Left hindlimb (tissue), 1 donor: ENCODE measurements around the gene RGL1.
A peak's percentile ranks its signal among the peaks of the same experiment; 100 is the strongest.

Experiments
- DNase-seq: peaks from one replicate; pipeline ENCODE4 v3.0.0-alpha.2; 2018

The RGL1 gene

DNA sequence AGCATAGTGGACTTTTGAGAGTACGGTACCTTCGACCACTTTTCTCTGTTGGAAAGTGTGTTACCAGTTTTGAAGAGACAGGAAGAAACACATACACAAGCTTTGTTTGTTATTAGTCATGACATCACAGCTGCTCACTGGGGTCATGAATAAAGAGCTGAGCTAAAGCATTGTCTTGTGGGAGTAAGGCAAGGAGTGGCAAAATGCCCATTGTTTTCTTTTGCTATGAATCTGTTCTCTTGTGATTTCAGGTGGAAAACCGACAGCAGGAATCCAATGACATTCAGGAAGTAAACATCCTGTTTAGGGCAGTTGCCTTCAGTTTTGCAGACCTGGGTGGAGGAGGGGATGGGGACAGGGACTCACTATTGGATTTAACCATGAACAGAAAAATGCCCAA lies 66.2 kb downstream of the RGL1 start:
- no peak for DNase-seq

DNA sequence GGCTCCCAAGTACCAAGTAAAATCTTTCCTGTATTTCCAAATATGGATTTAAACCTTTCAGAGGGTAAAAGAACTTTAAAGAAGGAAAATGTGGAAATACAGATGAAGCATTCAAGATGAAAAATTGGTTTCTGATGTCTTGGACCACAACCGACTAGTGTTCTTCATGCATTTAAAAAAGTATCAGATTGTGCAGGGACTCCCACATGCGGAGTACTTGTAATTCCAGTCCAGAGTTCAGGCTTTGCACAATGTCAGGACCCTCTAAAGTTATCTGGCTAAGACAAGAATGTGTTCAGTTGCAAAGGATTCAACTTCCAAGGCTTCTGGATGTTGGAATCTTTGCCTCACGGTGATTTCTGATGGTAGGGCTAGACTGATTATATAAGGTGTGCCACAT lies 66.7 kb downstream of the RGL1 start:
- no peak for DNase-seq

DNA sequence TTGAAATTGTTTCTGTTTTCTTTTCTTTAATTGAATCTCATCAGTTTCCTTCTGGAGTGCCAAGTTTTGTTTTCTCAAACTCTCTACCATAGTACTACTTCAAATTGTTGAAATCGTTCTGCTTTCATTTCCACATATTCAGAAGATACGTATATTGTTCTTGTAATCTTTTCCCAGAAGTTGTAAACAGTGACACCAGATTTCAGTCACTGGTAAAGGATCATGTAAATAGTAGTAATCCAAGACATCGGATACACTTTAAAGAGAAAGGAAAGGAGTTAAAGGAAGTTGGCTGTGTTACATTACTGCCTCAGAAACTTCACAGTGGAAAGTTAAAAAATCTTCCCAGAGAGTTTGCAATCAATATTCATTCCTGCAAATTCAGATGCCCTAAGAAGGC lies 67.5 kb downstream of the RGL1 start:
- DNase-seq = no peak

DNA sequence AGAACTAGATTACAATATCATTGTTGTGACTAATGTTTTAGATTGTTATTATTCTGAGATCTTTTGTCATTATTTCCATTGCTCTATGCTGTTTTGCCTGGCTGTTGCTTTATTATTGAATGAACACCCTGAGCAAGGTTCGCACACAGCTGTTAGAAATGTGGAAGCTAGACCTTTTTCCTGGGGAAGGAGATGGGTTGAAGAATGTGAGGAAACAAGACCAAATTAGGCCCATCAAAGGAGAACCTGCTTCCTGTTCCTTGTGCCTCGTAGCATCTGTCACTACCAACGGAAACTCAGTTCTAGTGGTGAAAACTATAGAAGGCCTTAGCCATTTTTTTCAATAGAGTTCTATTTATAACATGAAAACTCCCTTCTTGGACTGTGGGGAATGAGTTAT lies 68.7 kb downstream of the RGL1 start:
- no peak for DNase-seq

DNA sequence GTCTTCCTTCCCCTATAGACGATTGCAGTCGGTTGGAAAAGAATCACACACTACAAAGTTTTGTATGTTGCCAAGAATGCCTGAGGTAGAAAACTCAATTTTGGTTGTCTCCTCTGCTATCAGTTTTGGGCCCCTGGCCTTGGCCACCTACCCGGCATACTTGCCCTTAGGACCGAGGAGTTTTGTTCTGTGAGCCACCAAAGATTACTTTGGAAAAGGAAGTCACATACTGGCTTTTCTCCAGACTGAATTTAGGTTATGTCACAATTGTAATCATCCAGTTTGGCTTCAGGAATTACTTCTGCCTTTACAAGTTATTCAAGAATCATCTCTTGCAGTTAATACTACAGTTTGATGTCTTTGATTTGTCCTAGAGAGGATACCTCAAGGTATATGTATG lies 71.4 kb downstream of the RGL1 start:
- DNase-seq = no peak

DNA sequence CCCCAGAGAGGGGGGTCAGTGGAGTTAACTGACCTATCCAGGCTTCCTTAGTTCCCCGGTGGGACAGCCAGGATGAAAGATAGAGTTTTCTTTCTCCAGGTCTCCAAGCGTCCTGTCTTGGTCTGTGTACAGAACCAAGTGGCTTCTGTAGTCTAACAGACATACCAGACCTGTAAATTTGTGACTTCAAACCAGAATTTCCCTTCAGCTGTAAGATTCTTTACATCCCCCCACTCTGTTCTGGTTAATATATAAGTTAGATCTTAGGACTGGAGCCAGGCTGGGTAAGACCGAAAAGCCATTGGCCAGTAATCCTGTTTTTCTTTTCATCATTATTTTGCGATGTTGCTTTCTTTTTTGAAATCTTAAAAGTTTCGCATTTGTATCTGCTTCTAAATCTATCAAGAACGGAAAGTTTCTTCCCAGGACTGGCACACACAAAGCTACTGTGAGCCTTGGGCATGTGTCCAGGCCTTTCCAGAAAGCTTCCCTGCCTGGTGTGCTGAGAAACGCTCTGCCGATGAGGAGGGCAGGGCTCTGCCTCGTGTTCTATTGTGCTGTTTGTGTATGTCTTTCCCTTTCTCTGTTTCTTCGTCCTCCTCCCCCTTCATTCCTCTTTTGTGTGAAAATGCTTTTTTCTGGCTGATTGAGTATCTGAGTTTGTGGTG lies 72.3 kb downstream of the RGL1 start:
- DNase-seq = peak; percentile 69

DNA sequence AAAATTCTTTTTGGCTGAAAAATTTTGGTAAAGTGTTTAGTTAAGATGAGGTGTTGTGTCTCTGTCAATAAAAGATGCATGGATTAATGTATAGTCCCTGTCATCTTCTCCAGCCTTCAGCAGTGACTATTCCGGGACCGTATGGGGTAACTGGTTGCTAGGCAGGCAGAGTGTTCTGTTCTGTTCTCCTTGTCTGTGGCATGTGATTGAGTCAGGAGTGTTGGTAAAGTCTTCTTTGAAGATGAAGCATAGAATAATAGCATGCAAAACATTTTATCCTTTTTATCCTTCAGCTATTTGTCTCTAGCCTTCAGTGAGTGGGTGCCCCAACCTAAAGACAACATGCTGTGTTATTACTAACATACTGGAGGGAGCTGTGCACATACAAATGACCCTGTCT lies 74.6 kb downstream of the RGL1 start:
- no peak for DNase-seq

DNA sequence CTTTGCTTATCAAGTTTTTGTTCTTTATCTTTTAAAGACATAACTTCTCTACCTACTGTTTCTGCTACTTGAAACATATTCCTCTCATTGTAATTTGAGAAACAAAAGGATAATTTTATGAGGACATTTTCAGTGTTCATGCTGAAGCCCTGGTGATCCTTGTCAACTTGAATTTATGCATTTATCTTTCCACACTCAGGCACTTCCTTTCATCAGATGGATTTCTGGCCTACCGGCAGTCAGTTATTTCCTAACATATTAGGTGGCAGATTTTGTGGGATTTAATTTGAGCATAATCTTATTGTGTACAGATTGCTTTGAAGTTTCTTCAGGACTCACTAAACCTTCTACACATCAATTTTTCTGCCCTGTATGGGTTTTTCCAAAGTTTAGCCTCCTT lies 75.0 kb downstream of the RGL1 start:
- DNase-seq = no peak

DNA sequence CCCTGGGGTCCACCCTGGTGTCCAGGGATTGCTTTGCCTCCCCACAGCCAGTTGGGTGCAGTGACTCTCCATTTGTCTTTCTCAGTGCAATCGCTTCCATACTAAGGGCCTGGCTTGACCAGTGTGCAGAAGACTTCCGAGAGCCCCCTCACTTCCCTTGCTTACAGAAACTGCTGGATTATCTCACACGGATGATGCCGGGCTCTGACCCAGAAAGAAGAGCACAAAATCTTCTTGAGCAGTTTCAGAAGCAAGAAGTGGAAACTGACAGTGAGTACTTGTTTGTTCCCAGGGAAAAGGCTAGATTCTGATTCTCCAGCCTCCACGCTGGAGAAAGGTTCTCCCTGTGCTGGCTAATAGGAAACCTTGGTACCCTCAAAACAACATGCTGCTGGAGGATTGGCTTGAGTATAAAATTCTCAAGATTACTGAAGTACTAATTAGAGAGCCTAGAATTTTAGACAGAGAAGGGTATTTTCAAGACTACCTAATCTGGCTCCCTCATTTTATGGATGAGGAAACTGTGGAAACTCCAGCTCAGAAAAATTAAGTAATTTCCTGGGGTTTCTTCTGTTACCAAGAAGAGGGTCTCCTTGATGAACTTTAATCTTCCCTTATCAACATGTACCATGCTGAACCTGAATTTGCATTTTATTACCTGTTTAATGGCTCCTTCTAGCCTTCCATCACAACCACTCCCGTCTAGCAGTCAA lies 75.8 kb downstream of the RGL1 start:
- DNase-seq = no peak

DNA sequence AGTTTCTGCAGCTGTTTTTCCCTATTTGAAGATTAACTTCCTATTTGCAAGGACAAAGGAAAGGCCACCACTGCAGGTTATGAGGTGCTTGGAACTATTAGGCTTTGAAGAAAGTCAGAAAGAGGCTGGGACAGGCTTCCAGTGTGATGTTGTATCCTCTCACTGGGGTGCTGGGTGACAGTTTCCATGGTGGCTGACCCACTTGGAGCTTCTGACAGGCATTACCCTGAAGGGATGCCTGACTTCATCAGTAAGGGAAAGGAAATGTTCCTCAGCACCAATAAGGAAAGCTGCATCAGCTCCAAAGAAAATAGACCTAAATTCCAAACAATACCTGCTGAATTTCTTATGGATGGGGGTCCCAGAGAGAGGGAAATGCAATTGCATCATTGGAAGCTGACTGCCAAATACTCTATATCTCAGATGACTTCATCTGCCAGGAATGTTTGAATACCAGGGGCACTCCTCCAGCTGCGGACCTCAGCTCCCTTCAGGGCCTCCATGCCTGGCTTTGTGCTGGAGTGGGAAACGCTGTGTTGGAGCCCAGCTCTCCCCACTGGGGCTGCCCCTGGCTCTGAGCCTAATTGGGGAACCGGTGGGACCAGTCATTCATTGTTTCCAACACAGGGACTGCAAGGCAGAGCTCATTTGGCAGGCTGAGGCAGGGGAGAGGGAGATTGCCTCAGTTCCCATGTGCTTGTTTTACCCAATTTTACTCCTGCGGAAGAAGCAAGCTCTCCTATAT lies 76.6 kb downstream of the RGL1 start:
- DNase-seq = peak; percentile 75

DNA sequence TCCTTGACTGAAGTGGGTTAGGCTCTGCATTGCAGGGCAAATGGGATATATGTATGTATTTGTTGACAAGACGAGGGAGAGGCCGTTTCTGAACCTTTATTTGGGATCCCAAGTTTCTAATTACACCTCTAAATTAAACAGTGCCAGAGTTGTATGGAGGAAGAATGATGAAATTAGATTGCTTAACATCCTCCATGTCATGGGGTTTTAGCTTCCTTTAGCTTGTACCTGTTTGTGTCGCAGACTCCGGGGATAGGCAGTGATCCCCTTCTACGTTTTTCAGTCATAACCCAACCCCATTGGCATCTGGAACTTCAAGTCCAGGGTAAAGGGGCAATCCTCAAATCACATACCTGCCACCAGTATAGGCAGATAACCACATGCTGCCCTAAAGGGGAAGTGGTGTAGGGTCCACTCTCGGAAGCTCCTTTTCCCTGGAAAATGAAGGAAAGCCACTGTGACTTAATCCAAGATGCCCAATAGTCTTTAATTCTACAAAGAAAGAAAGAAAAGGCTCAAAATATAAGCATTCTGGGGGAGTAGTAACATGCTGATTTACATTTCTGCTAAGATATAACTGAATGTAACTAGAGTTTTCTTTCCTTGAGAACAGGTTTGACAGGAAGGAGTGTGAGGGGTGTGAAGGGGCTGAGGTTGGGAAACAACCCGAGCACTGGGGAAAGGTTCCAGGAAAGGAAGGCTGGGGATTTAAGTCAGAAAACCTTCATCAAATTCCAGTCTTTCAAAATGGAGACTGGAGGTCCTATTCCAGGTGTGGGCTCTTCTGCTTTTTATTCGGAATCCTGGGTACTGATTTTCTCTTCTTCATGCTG lies 77.6 kb downstream of the RGL1 start:
- no peak for DNase-seq

DNA sequence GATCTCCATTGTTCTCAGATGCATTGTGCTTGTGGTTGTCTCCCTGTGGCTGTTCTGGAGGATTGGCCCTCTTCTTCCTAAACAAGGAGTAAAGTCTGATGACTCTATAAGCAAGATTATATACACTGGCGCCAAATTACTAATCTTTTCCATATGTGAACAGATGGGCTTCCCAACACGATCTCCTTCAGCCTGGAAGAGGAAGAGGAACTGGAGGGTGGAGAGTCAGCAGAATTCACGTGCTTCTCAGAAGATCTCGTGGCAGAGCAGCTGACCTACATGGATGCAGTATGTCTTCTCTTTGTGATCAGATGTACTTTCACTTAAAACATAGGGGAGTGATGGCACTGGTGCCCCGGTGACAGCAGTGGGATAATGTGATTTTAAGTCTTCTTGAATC lies 78.7 kb downstream of the RGL1 start:
- DNase-seq = no peak

DNA sequence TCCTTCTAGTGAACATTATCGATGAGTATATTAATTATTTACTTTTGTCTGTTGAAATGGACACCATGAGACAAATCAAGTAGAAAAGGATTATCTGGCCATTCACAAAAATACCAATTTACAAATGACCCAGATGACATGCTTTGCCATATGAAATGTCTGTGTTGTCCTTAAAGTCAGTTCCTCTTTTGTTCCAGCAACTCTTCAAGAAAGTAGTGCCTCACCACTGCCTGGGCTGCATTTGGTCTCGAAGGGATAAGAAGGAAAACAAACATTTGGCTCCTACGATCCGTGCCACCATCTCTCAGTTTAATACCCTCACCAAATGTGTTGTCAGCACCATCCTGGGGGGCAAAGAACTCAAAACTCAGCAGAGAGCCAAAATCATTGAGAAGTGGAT lies 79.6 kb downstream of the RGL1 start:
- DNase-seq = no peak

DNA sequence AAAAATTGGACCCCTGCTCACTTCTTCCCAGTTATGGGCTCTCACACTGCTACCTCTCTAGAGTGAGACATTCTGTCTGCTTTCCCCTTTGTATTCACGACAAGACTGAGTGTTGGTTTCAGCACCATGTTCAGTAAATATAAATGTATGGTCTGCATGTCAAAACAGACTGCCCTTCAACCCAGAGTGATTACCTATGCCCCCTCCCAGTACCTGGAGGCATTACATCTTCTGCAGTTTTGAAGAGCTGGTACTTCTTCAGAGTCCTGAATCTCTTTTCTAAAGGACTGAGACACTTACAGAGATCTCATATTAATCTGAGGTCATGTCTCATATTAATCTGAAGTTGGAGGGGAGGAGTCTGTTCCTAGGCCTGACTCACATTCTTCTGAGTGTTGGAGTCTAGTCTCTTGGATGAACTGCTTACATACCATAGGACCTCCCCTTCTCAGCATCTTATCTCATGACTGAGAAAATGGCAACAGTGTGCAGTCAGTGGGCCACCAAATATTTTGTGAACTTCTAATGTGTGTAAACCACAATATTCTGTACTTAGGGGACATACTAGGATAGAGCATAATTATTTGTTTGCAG lies 80.3 kb downstream of the RGL1 start:
- no peak for DNase-seq

DNA sequence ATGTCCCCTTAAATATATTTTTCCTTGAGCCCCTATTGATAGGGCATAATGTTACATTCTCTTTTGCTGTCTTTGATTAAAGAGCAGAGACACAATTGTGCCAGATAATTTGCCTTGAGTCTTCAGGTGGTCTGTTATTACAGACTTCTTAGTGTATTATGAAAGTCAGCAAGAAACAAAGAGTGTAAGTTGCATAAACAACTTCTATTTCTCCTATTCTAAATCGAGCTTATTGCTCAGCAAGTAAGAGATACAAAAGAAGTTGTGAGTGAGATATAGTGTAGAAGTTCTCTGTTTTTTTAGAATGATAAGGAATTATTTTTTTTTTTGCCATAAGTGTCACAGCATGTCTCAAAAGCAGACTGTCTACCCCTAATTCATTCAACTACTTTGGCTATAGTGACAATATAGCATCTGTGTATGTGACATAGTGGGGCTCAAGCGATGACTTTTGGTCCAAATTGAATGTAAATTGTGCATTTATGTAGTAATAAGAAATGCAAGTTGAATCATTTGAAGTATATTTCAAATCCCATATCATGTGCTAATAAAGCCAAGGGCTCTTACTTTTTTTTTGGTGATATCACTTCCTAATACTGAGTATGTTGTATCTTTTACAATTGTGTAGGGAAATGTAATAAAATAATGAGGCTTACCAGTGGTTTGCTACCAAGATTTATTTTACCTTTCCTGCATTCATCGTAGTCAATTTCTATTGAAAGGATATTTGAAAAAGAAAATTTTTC lies 81.3 kb downstream of the RGL1 start:
- no peak for DNase-seq

DNA sequence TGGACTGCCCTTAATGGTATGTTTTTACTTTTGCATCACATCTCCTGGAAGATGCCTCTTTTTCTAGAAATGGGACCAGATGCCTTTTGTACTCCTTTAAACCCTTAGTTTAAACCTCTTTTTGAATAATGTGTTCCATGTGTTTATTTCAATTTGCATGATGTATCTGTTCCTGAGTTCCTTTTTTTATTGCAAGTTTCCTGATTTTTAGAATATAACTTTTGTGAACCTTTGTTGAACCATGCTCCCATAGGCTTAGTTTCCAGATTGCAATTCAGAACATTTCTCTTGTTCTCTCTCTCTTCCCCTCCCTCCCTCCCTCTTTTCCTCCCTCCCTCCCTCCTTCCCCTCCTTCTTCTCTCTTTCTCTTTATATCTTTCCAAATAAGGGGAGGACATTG lies 81.9 kb downstream of the RGL1 start:
- no peak for DNase-seq

DNA sequence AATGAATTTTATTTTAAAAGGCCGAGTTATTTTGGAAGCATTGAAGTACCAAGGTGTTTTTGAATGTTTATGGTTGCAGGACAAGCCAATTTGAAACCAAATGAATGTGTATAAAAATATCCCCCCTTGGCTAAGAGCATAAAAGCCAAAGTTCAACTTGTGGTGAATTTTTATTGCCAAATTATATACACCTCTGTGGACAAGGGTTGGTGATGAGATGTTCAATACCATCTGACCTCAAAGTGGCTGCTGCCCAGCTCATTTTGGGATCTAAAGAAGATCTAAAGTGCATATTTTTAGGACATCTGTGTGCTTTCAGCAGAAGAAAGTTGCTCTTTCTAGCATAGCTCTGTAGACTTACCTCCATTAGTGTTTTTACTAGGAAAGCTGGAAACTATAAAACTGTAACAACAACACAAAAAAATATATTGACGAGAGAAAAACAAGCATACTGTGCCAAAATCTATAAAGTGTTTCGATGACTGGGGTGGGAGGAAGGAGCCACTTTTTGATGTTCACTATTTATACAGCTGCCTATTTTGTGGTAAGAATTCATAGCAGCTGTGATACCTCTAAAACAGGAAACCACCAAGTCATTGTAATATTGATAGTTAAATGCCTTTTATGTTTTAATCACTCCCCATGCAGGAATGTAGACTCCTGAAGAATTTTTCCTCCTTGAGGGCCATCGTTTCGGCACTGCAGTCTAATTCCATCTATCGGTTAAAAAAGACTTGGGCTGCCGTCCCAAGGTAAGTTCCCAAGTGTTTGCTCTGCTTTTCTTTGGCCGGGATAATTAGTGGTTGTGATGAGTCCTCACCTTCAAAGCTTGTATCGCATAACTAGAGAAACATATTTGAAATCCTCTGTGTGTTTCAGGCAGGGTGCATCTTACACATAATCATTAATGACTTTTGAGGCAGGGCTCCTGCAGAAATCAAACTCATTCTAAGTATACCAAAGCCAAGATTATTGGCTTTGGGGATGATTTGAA lies 83.2 kb downstream of the RGL1 start:
- DNase-seq = no peak

DNA sequence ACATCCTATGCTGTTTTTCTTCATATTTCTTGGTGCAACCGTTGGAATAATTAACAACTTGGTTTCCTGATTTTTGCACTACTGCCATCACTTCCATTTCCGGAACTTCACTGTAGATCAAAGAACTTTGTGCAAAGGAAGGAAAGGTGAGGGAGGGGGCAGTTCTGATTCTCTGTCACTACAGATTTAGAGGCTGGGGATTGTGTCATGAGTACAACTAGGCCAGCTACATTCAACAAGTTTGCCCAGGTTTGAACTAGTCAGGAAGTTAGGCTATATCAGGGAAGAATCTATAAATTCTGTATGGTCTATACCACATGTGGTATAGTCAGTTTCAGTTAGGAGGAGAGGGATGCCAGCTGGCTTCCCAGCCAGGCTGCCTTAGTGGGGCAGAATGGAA lies 84.2 kb downstream of the RGL1 start:
- no peak for DNase-seq

DNA sequence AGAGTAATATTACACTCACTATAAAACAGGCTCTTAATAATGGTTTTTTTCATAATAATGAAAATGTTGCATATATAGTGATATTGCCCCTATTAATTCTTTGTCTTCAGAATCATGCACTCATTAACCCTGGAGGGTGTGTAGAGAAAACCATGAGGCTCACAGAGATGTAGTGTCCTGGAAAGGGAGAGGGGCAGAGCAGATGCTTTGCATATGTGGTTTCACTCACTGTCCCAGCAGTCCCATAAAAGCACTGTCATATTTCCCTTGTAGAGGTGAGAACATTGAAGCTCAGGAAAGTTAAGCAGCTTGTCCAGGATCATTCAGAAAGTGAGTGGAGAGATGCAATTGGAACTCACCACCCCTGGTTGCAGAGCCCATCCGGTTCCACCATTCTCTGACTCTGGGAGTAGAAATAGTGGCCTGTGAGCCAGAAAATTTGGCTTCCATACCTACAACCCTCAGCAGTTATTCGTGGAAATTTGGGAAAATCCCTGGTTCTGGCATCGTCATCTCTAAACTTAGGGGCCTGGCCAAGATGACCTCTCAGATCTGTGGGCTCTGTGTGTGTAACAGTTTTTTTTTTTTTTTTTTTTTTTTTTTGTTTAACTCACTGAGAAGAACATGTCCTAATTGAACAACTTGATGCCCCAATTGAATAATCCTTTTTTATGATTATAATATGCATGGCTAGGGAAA lies 86.4 kb downstream of the RGL1 start:
- DNase-seq = no peak

DNA sequence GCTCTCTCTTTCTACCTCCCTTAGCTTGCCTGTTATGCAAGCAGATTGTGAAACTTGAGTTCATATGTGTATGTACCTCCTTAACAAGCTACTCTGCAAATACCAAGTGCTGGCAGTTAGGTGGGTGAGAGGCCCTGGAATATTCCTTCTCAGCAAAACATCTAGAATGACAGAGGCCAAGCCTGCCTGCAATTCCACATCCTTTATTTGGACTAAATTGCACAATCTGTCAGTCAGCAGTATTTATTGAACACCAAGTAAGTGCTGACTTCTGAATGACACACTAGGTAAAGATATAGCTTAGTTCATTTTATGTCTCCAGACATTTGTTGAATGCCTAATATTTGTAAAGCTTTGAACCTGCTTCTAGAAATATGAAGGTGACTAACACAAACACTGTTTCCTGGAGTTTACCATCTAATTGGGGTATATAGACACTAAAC lies 87.5 kb downstream of the RGL1 start:
- DNase-seq = no peak
